Measurements from ENCODE around the gene AMH. TPM values are rescaled to one million over a fixed set of nuclear protein-coding genes. Genes with fewer than 3 reads are reported as not detected.
A peak's percentile ranks its signal among the peaks of the same experiment; 100 is the strongest.

The AMH gene
- total RNA-seq, 4 donors from 2014 or later = 0.33 to 4.2 TPM; not detected in 2

DNA sequence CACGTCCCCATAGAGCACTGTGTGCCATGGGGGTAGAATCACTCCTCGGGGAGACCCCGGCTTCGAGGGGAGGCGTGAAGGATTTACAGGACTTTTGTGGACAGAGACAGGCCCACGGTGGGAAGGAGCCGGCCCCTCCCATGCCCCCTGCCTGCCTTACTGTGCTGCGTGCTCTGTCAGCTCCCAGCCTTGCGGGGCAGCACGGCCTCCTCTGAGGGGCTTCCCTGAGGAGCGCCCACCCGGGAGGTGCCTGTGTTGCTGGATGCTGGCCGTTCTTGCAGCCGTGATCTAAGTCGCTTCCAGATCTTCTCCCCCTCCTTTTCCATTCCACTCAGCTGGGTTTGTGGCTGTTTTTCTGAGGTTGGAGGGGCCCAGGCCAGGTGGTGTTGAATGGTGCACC lies 42.1 kb upstream of the AMH start:
- no peaks in the 10 kb centered on the region for H3K9me3 ChIP-seq
- intact Hi-C loops (cut with DNase I) = no loop called here
- WGBS, 2 donors = 91 to 93% methylated on average over 8 to 11 of the region's 15 CpGs
- H3K27ac ChIP-seq = no peak overlapping the region
- peaks cover 26 to 29% of the 10 kb centered on the region in 2 donors for H3K36me3 ChIP-seq
- TF ChIP-seq POLR2A (IDR thresholded peaks at IDR 0.05) = no peak
- TF ChIP-seq CTCF (IDR thresholded peaks at IDR 0.05) = no peak
- H3K27me3 ChIP-seq = no peaks in the 10 kb centered on the region
- H3K4me3 ChIP-seq (replicated peaks in 1 of 3) = no peak overlapping the region
- peaks cover 0 to 9% of the 10 kb centered on the region in 2 donors for H3K4me1 ChIP-seq
- no peak for DNase-seq

GRCh38 chr19:2207991-2208860 lies 40.9 kb upstream of the AMH start:
- Histone ChIP-seq H3K9me3 (no peaks in the 10 kb centered on the region), H3K27ac (no peak overlapping the region), H3K36me3 (peaks cover 37 to 41% of the 10 kb centered on the region in 2 donors), H3K4me1 (peaks cover 0 to 9% of the 10 kb centered on the region in 2 donors), H3K27me3 (no peaks in the 10 kb centered on the region), H3K4me3 (replicated peaks in 1 of 3) (no peak overlapping the region)
- peak; percentile 14 to 32 for DNase-seq
- WGBS, 2 donors = 53 to 73% methylated on average over 15 to 28 of the region's 36 CpGs
- intact Hi-C loops (cut with DNase I) = no loop called here
- TF ChIP-seq POLR2A (IDR thresholded peaks at IDR 0.05) (no peak), CTCF (IDR thresholded peaks at IDR 0.05) (no peak)

GRCh38 chr19:2208975-2209374 lies 40.1 kb upstream of the AMH start:
- Histone ChIP-seq H3K4me1 (peaks cover 0 to 9% of the 10 kb centered on the region in 2 donors), H3K27me3 (no peaks in the 10 kb centered on the region), H3K36me3 (peaks cover 39 to 44% of the 10 kb centered on the region in 2 donors), H3K9me3 (no peaks in the 10 kb centered on the region), H3K27ac (no peak overlapping the region), H3K4me3 (replicated peaks in 1 of 3) (no peak overlapping the region)
- no peak for DNase-seq
- intact Hi-C loops (cut with DNase I) = no loop called here
- TF ChIP-seq POLR2A (IDR thresholded peaks at IDR 0.05) (no peak), CTCF (IDR thresholded peaks at IDR 0.05) (no peak)
- 64 to 75% methylated on average over 10 of the region's 10 CpGs for WGBS, 2 donors

- Histone ChIP-seq H3K9me3 (no peaks in the 10 kb centered on the region), H3K4me1 (peaks cover 0 to 9% of the 10 kb centered on the region in 2 donors), H3K27me3 (no peaks in the 10 kb centered on the region), H3K27ac (no peak overlapping the region), H3K36me3 (peaks cover 42 to 48% of the 10 kb centered on the region in 2 donors), H3K4me3 (replicated peaks in 1 of 3) (no peak overlapping the region)
- intact Hi-C loops (cut with DNase I) = no loop called here
- no peak for DNase-seq
- WGBS, 2 donors = 84 to 85% methylated on average over 14 to 17 of the region's 17 CpGs
- no peak for TF ChIP-seq CTCF (IDR thresholded peaks at IDR 0.05)
These were observed 39.7 kb upstream of the AMH start for GRCh38 chr19:2209408-2209807.

GRCh38 chr19:2210206-2210605 lies 38.9 kb upstream of the AMH start:
- 87 to 95% methylated on average over 3 to 21 of the region's 21 CpGs for WGBS, 2 donors
- Histone ChIP-seq H3K4me3 (replicated peaks in 1 of 3) (no peak overlapping the region), H3K27me3 (no peaks in the 10 kb centered on the region), H3K9me3 (no peaks in the 10 kb centered on the region), H3K4me1 (peaks cover 0 to 9% of the 10 kb centered on the region in 2 donors), H3K36me3 (peaks cover 50 to 56% of the 10 kb centered on the region in 2 donors), H3K27ac (no peak overlapping the region)
- intact Hi-C loops (cut with DNase I) = no loop called here
- DNase-seq = no peak
- TF ChIP-seq POLR2A (IDR thresholded peaks at IDR 0.05) = no peak

All from thyroid gland (tissue), 4 donors.